Sigmoid colon (tissue), 4 donors: ENCODE results near the gene SLC1A2.

ENCODE experiments used
- POLR2A ChIP-seq, 2 donors: fragments of 450-650 bp; IDR thresholded peaks; one replicate each; pipeline ENCODE4 v1.6.1; 2016; ENCODE audit warnings: antibody characterized with exemption in 2 of 2, mild to moderate bottlenecking in 2 of 2, moderate library complexity in 2 of 2
- POLR2AphosphoS5 ChIP-seq, 4 donors: sonication (generic); formaldehyde crosslinking; IDR thresholded peaks; one replicate each; pipeline ENCODE4 v1.6.1; 2017; ENCODE audit warnings: antibody characterized with exemption in 4 of 4
- TF ChIP-seq, protein P1 (sequence below), 4 experiments: fragments of 450-650 bp in 3 of 4; fragments of 200-600 bp in 1 of 4; IDR thresholded peaks; one replicate each; pipeline ENCODE4 v1.5.1; 2016 to 2019; ENCODE audit warnings: antibody characterized with exemption in 4 of 4, mild to moderate bottlenecking in 3 of 4, moderate library complexity in 2 of 4

- no peak for TF ChIP-seq POLR2A (IDR thresholded peaks at IDR 0.05)
- TF ChIP-seq, protein P1, sequence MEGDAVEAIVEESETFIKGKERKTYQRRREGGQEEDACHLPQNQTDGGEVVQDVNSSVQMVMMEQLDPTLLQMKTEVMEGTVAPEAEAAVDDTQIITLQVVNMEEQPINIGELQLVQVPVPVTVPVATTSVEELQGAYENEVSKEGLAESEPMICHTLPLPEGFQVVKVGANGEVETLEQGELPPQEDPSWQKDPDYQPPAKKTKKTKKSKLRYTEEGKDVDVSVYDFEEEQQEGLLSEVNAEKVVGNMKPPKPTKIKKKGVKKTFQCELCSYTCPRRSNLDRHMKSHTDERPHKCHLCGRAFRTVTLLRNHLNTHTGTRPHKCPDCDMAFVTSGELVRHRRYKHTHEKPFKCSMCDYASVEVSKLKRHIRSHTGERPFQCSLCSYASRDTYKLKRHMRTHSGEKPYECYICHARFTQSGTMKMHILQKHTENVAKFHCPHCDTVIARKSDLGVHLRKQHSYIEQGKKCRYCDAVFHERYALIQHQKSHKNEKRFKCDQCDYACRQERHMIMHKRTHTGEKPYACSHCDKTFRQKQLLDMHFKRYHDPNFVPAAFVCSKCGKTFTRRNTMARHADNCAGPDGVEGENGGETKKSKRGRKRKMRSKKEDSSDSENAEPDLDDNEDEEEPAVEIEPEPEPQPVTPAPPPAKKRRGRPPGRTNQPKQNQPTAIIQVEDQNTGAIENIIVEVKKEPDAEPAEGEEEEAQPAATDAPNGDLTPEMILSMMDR (IDR thresholded peaks at IDR 0.05): no peak
- TF ChIP-seq POLR2AphosphoS5 (IDR thresholded peaks at IDR 0.05): peak in 1 of 4 donors; percentile 33
Observed at GRCh38 chr11:35232891-35233330, 186.4 kb downstream of the SLC1A2 start.
